Kidney (tissue), 14 donors: ENCODE measurements around the gene RNH1. TPM values are rescaled to one million over a fixed set of nuclear protein-coding genes. Genes with fewer than 3 reads are reported as not detected.

ENCODE experiments used
- DNase-seq, 5 donors: peaks; one replicate each; pipeline ENCODE4 v3.0.0-alpha.2; 2013 to 2020
- FAIRE-seq: peaks from 2 replicates; lab custom pipeline; 2012; peaks lifted over from hg19 to GRCh38; lab: Jason Lieb, UNC
- H3K27ac ChIP-seq, 2 donors: one replicate each; pipeline ENCODE4 v1.7.0; 2013; ENCODE audit warnings: low read depth in 2 of 2, low read length in 2 of 2, inconsistent platforms in 1 of 2
- H3K27me3 ChIP-seq: one replicate; pipeline ENCODE4 v1.7.1; 2013; ENCODE audit warnings: low read length, inconsistent platforms; ENCODE audit not compliant: control insufficient read depth, insufficient read depth
- H3K36me3 ChIP-seq, 3 donors: one replicate each; pipeline versions ENCODE4 v1.7.0 to v1.7.1; 2013; ENCODE audit warnings: low read length in 3 of 3, control low read depth in 1 of 3, inconsistent platforms in 1 of 3; ENCODE audit not compliant: insufficient read depth in 3 of 3, control insufficient read depth in 2 of 3
- H3K4me1 ChIP-seq, 3 donors: one replicate each; pipeline versions ENCODE4 v1.7.0 to v1.7.1; 2013; ENCODE audit warnings: low read length in 3 of 3, inconsistent platforms in 1 of 3, low read depth in 1 of 3; ENCODE audit not compliant: control insufficient read depth in 2 of 3, insufficient read depth in 2 of 3
- H3K4me3 ChIP-seq, 3 donors: one replicate each; pipeline versions ENCODE4 v1.7.0 to v1.8.1; 2013; ENCODE audit warnings: low read length in 3 of 3, control low read depth in 1 of 3, inconsistent platforms in 1 of 3
- H3K9ac ChIP-seq, 3 donors: one replicate each; pipeline versions ENCODE4 v1.7.0 to v1.7.1; 2013; ENCODE audit warnings: low read length in 3 of 3, control low read depth in 1 of 3, inconsistent platforms in 1 of 3
- H3K9me3 ChIP-seq, 3 donors: one replicate each; pipeline versions ENCODE4 v1.7.0 to v1.7.1; 2013; ENCODE audit warnings: low read length in 3 of 3, control low read depth in 1 of 3, inconsistent platforms in 1 of 3; ENCODE audit not compliant: control insufficient read depth in 2 of 3, insufficient read depth in 1 of 3
- intact Hi-C: fragments of 100-400 bp; cut with DNase I; formaldehyde crosslinking; loops from one replicate; pipeline ENCODE4 v1.11.1; 2022
- polyA plus RNA-seq: library from polyadenylated mRNA; stranded (reverse); fragments of 350-450 nt; fragmentation: Illumina TruSeq; extraction: RNeasy Lipid Tissue Mini Kit (QIAGEN cat#74804); gene quantifications from one replicate; pipeline ENCODE4 v1.2.3, GENCODE V29; 2014; ENCODE audit warnings: low read depth, low replicate concordance; ENCODE audit not compliant: insufficient read depth
- total RNA-seq: library from RNA; stranded (reverse); fragmentation: NEBNext Ultra II Directional; extraction: Animal tissue kit (Norgen Biotek cat#: 25700); gene quantifications from one replicate; pipeline ENCODE4 v1.2.1, GENCODE V29; 2021
- TF ChIP-seq, protein P1 (sequence below): IDR thresholded peaks from 3 replicates; pipeline ENCODE4 v1.5.1; 2012; ENCODE audit warnings: mild to moderate bottlenecking, moderate library complexity, borderline replicate concordance; ENCODE audit not compliant: insufficient read depth; ENCODE audit errors: extremely low read depth
- donor health status: control.
- donor health status: control.
- donor health status: control.
- donor health status: control.
- donor health status: control.
- donor health status: DM: yes; HTN: yes; CAD: no.
- donor health status: Normal renal cell carcinoma (clear cell type).

RNH1 gene
- total and polyA plus RNA-seq, 2 donors from 2014 or later, result 171 to 191 TPM

DNA sequence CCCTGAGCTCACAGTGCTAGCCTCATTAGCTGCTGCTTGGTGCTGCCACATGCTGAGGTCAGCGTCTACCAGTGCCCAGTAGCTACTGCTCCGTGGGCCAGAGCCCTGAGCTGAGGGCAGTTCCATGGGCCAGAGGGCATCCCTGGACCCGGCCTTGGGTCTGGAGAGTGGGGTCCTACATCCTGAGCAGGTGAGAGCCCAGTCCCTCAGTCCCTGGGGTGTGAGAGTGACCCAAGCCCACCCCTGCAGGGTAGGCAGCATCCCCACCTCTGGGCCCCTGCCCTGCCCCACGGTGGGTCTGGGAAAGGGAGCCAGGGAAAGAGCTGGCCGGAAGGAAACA lies 43.7 kb upstream of the RNH1 start:
- H3K9ac ChIP-seq, result no peak overlapping the region
- H3K27me3 ChIP-seq, result no peaks in the 10 kb centered on the region
- H3K36me3 ChIP-seq, result no peaks in the 10 kb centered on the region
- TF ChIP-seq, protein P1, sequence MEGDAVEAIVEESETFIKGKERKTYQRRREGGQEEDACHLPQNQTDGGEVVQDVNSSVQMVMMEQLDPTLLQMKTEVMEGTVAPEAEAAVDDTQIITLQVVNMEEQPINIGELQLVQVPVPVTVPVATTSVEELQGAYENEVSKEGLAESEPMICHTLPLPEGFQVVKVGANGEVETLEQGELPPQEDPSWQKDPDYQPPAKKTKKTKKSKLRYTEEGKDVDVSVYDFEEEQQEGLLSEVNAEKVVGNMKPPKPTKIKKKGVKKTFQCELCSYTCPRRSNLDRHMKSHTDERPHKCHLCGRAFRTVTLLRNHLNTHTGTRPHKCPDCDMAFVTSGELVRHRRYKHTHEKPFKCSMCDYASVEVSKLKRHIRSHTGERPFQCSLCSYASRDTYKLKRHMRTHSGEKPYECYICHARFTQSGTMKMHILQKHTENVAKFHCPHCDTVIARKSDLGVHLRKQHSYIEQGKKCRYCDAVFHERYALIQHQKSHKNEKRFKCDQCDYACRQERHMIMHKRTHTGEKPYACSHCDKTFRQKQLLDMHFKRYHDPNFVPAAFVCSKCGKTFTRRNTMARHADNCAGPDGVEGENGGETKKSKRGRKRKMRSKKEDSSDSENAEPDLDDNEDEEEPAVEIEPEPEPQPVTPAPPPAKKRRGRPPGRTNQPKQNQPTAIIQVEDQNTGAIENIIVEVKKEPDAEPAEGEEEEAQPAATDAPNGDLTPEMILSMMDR, result no peak
- DNase-seq (no peak), FAIRE-seq (no peak)
- no peaks in the 10 kb centered on the region for H3K9me3 ChIP-seq
- H3K4me3 ChIP-seq, result no peak overlapping the region
- H3K4me1 ChIP-seq, result peaks cover 0 to 5% (median 0%) of the 10 kb centered on the region in 3 donors
- intact Hi-C loops, result loop anchor here (10.0 kb wide), 1 partner anchor 174 kb away; no protein-coding TSS in a partner anchor
- H3K27ac ChIP-seq, result no peak overlapping the region

DNA sequence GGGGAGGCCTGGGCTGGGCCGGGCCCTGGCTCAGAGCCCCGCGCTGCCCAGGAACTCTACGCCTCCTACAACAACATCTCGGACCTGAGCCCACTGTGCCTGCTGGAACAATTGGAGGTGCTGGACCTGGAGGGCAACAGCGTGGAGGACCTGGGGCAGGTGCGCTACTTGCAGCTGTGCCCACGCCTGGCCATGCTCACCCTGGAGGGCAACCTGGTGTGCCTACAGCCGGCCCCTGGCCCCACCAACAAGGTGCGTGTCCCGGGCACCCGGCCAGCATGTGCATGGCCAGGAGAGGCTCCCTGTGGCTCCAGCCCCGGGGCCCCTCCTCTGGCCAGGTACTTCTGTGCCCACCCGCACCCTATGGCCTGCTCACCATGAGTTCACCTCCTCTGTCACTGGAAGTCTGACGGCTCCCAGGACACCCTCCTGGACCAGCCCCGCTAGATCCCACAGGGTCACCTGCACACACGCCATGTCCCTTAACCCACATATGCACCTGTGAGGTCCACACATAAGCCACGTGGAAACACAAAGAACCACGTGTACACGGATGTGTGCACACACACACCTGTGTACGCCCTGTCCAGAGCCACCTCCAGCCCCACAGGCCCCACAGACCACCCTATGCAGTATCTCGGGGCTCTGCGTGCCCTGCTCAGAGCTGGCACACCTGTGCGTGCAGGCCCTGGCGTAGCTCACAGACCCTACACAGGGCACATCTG lies 43.1 kb upstream of the RNH1 start:
- H3K4me3 ChIP-seq, result no peak overlapping the region
- TF ChIP-seq, protein P1, result no peak
- H3K9ac ChIP-seq, result no peak overlapping the region
- H3K4me1 ChIP-seq, result peaks cover 0 to 5% (median 0%) of the 10 kb centered on the region in 3 donors
- intact Hi-C loops, result loop anchor here (10.0 kb wide), 1 partner anchor 175 kb away; no protein-coding TSS in a partner anchor
- FAIRE-seq, result no peak
- H3K36me3 ChIP-seq, result no peaks in the 10 kb centered on the region
- H3K9me3 ChIP-seq, result no peaks in the 10 kb centered on the region
- no peaks in the 10 kb centered on the region for H3K27me3 ChIP-seq
- peak in 1 of 5 donors; percentile 66 for DNase-seq
- H3K27ac ChIP-seq, result no peak overlapping the region

DNA sequence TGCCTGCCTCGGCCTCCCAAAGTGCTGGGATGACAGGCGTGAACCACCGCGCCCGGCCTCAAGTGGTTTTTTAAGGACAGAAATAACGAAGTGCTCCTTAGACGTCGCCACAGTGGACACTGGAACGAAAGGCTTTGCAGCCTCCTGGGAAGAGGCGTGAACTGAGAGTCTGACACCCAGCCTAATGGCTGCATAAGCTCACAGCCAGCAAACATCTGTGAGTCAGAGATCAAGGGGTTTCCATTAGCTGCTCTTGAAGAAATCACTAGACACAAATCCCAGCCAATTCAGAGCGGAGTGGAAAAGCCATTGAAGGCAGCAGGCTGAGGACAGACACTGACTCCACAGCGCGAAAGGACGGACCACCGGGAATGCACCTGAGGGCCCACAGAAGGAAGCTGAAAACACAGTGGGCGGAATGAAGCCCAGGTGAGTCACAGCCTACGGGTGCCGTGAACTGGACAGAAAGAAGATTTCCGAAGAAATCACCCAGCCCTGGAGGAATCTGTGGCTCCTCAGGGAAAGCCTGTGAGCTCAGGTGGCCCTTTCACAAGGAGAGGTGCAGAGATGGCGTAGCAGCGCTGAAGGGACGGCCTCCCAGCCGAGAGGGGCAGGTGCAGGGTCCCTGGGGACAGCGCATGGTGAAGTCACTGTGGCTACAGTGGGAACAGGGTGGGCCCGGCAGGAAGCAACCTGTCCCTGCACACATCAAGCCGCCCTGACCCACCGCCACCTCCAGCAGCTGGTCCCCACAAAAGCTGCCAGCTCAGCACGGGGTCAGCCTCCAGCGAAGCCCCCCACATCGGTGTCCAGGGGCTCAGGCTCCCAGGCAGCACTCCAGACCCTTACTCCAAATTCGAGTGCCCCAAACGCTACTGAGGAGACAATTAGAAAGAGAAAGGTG lies 41.9 kb upstream of the RNH1 start:
- peak in 1 of 5 donors; percentile 66 for DNase-seq
- TF ChIP-seq, protein P1, result no peak
- Histone ChIP-seq H3K36me3 (no peaks in the 10 kb centered on the region), H3K9ac (no peak overlapping the region), H3K4me3 (no peak overlapping the region), H3K27me3 (no peaks in the 10 kb centered on the region), H3K9me3 (no peaks in the 10 kb centered on the region), H3K27ac (no peak overlapping the region), H3K4me1 (peaks cover 0 to 5% (median 0%) of the 10 kb centered on the region in 3 donors)
- intact Hi-C loops, result no loop called here
- no peak for FAIRE-seq
